WTC11 (cell line): Measurements from ENCODE around the gene PCDH9. TPM values are rescaled to one million over a fixed set of nuclear protein-coding genes. Genes with fewer than 3 reads are reported as not detected.

Experiments
- ATAC-seq: fragments of 200-7000 bp; cut with Tn5 transposase; 2 replicates; pipeline ENCODE4 v1.10.0; 2021; ENCODE audit warnings: mild to moderate bottlenecking, moderate library complexity
- CTCF ChIA-PET: fragments of 300-600 bp; sonication (Branson Sonifier 250); formaldehyde crosslinking; loops from one replicate; lab custom pipeline; 2021; ENCODE audit warnings: antibody characterized with exemption; lab: Charles Lee
- POLR2A ChIA-PET: fragments of 350-600 bp; sonication (Branson Sonifier 250); formaldehyde crosslinking; loops from one replicate; lab custom pipeline; 2021; ENCODE audit warnings: antibody characterized with exemption; lab: Charles Lee
- DNase-seq: peaks from one replicate; pipeline ENCODE4 v3.0.0; 2021; ENCODE audit warnings: low spot score
- H3K27ac Mint-ChIP-seq: 2 replicates; pipeline ENCODE4 v1.8.0; 2021; ENCODE audit warnings: mixed read lengths
- H3K27me3 Mint-ChIP-seq: 2 replicates; pipeline ENCODE4 v1.8.0; 2021; ENCODE audit warnings: low read depth, mild to moderate bottlenecking, moderate library complexity, mixed read lengths
- H3K36me3 Mint-ChIP-seq: 2 replicates; pipeline ENCODE4 v1.8.0; 2021; ENCODE audit warnings: mixed read lengths
- H3K4me1 Mint-ChIP-seq: 2 replicates; pipeline ENCODE4 v1.8.0; 2022; ENCODE audit warnings: mixed read lengths
- H3K4me3 Mint-ChIP-seq: 2 replicates; pipeline ENCODE4 v1.8.0; 2021; ENCODE audit warnings: mild to moderate bottlenecking, moderate library complexity, mixed read lengths
- H3K9me3 Mint-ChIP-seq: 2 replicates; pipeline ENCODE4 v1.8.0; 2021; ENCODE audit warnings: mixed read lengths
- ARID4B ChIP-seq: sonication (generic); formaldehyde crosslinking; IDR thresholded peaks from 2 replicates; pipeline ENCODE4 v1.8.0; 2023; ENCODE audit warnings: missing genetic modification reagents, mild to moderate bottlenecking, borderline replicate concordance
- ATF6 ChIP-seq: sonication (generic); formaldehyde crosslinking; IDR thresholded peaks from 2 replicates; pipeline ENCODE4 v1.8.1; 2023; ENCODE audit warnings: mild to moderate bottlenecking, missing genetic modification reagents
- CBFB ChIP-seq: sonication (generic); formaldehyde crosslinking; IDR thresholded peaks from 2 replicates; pipeline ENCODE4 v1.8.1; 2022; ENCODE audit warnings: mild to moderate bottlenecking, low read depth, missing genetic modification reagents
- CREM ChIP-seq: sonication (generic); formaldehyde crosslinking; IDR thresholded peaks from 2 replicates; pipeline ENCODE4 v1.8.1; 2022; ENCODE audit warnings: mild to moderate bottlenecking, missing genetic modification reagents, moderate library complexity
- ELF4 ChIP-seq: sonication (generic); formaldehyde crosslinking; IDR thresholded peaks from 2 replicates; pipeline ENCODE4 v1.8.1; 2022; ENCODE audit warnings: low read depth, mild to moderate bottlenecking, moderate library complexity, missing genetic modification reagents
- ESRRA ChIP-seq: sonication (generic); formaldehyde crosslinking; IDR thresholded peaks from 2 replicates; pipeline ENCODE4 v1.8.1; 2022; ENCODE audit warnings: mild to moderate bottlenecking, missing genetic modification reagents, borderline replicate concordance
- ETV6 ChIP-seq: sonication (generic); formaldehyde crosslinking; IDR thresholded peaks from 2 replicates; pipeline ENCODE4 v1.8.1; 2022; ENCODE audit warnings: mild to moderate bottlenecking, missing genetic modification reagents
- GTF2I ChIP-seq: fragments of 250-450 bp; sonication (Bioruptor Pico); conservative IDR thresholded peaks from 2 replicates; pipeline ENCODE4 v1.4.0; 2021; ENCODE audit warnings: mild to moderate bottlenecking
- HMGA2 ChIP-seq: fragments of 250-450 bp; sonication (Bioruptor Pico); IDR thresholded peaks from 2 replicates; pipeline ENCODE4 v1.4.0; 2021; ENCODE audit warnings: mild to moderate bottlenecking, moderate library complexity
- MXD4 ChIP-seq: fragments of 250-450 bp; sonication (Bioruptor Pico); IDR thresholded peaks from 2 replicates; pipeline ENCODE4 v1.8.0; 2021; ENCODE audit warnings: mild to moderate bottlenecking, moderate library complexity, borderline replicate concordance
- NFATC4 ChIP-seq: fragments of 250-450 bp; sonication (Bioruptor Pico); IDR thresholded peaks from 2 replicates; pipeline ENCODE4 v1.9.0; 2021; ENCODE audit warnings: mild to moderate bottlenecking
- NFE2L1 ChIP-seq: sonication (generic); formaldehyde crosslinking; IDR thresholded peaks from 2 replicates; pipeline ENCODE4 v1.8.1; 2023; ENCODE audit warnings: missing genetic modification reagents
- NFYB ChIP-seq: sonication (generic); formaldehyde crosslinking; conservative IDR thresholded peaks from 2 replicates; pipeline ENCODE4 v1.8.0; 2022; ENCODE audit warnings: low read depth, missing genetic modification reagents
- NR1H2 ChIP-seq: sonication (generic); formaldehyde crosslinking; IDR thresholded peaks from 2 replicates; pipeline ENCODE4 v1.9.0; 2021; ENCODE audit warnings: mild to moderate bottlenecking, moderate library complexity, missing genetic modification reagents
- SMAD3 ChIP-seq: sonication (generic); formaldehyde crosslinking; IDR thresholded peaks from 2 replicates; pipeline ENCODE4 v1.8.0; 2022; ENCODE audit warnings: missing genetic modification reagents, mild to moderate bottlenecking, borderline replicate concordance
- TCF7 ChIP-seq: sonication (generic); formaldehyde crosslinking; IDR thresholded peaks from 2 replicates; pipeline ENCODE4 v1.8.0; 2022; ENCODE audit warnings: mild to moderate bottlenecking, low read depth, missing genetic modification reagents, moderate library complexity
- TP53 ChIP-seq: sonication (generic); formaldehyde crosslinking; IDR thresholded peaks from 2 replicates; pipeline ENCODE4 v1.8.1; 2023; ENCODE audit warnings: mild to moderate bottlenecking, missing genetic modification reagents
- USF2 ChIP-seq: sonication (generic); formaldehyde crosslinking; IDR thresholded peaks from 2 replicates; pipeline ENCODE4 v1.8.1; 2023; ENCODE audit warnings: mild to moderate bottlenecking, missing genetic modification reagents, moderate library complexity
- ZBTB21 ChIP-seq: sonication (generic); formaldehyde crosslinking; IDR thresholded peaks from 2 replicates; pipeline ENCODE4 v1.8.1; 2023; ENCODE audit warnings: mild to moderate bottlenecking, missing genetic modification reagents, borderline replicate concordance
- ZNF138 ChIP-seq: sonication (generic); formaldehyde crosslinking; conservative IDR thresholded peaks from 2 replicates; pipeline ENCODE4 v1.8.1; 2022; ENCODE audit warnings: mild to moderate bottlenecking, moderate library complexity, missing genetic modification reagents
- ZNF396 ChIP-seq: fragments of 250-450 bp; sonication (Bioruptor Pico); IDR thresholded peaks from 2 replicates; pipeline ENCODE4 v1.8.0; 2021; ENCODE audit warnings: mild to moderate bottlenecking, moderate library complexity, borderline replicate concordance
- total RNA-seq: library from RNA; stranded (reverse); gene quantifications from 3 replicates; pipeline ENCODE4 v1.2.3, GENCODE V29; 2021
- TF ChIP-seq, protein P1 (sequence below): sonication (generic); formaldehyde crosslinking; IDR thresholded peaks from 2 replicates; pipeline ENCODE4 v1.8.0; 2023; ENCODE audit warnings: mild to moderate bottlenecking, missing genetic modification reagents
- TF ChIP-seq, protein P2 (sequence below): sonication (generic); formaldehyde crosslinking; IDR thresholded peaks from 2 replicates; pipeline ENCODE4 v1.8.1; 2023; ENCODE audit warnings: mild to moderate bottlenecking, missing genetic modification reagents, borderline replicate concordance
- TF ChIP-seq, protein P3 (sequence below): fragments of 250-450 bp; sonication (Bioruptor Pico); IDR thresholded peaks from 2 replicates; pipeline ENCODE4 v1.9.0; 2021; ENCODE audit warnings: mild to moderate bottlenecking

Gene PCDH9
- total RNA-seq, 1 experiment from 2014 or later: 0.48 TPM

DNA sequence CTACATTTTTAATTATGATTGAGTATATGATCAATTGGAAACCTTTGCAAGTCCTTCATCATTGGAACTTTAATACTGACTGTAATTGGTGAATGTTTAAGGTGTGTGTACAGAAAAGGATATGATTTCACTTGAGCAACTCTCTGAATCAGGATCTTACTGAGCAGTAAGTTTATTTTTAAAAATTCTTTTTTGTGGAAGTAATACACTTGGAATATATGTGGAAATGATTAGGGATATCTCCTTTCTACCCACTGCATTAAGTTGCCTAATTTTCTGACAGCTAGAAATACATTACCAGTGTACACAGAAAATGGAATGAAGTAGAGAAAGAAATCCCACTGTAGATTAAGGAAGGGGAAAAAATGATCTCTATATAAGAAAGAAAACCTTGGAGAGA lies 865.8 kb downstream of the PCDH9 start (continued):
- no peak for TF ChIP-seq ZNF138 (CRISPR knock-in tag)
- TF ChIP-seq, protein P1, sequence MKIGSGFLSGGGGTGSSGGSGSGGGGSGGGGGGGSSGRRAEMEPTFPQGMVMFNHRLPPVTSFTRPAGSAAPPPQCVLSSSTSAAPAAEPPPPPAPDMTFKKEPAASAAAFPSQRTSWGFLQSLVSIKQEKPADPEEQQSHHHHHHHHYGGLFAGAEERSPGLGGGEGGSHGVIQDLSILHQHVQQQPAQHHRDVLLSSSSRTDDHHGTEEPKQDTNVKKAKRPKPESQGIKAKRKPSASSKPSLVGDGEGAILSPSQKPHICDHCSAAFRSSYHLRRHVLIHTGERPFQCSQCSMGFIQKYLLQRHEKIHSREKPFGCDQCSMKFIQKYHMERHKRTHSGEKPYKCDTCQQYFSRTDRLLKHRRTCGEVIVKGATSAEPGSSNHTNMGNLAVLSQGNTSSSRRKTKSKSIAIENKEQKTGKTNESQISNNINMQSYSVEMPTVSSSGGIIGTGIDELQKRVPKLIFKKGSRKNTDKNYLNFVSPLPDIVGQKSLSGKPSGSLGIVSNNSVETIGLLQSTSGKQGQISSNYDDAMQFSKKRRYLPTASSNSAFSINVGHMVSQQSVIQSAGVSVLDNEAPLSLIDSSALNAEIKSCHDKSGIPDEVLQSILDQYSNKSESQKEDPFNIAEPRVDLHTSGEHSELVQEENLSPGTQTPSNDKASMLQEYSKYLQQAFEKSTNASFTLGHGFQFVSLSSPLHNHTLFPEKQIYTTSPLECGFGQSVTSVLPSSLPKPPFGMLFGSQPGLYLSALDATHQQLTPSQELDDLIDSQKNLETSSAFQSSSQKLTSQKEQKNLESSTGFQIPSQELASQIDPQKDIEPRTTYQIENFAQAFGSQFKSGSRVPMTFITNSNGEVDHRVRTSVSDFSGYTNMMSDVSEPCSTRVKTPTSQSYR: no peak
- no peak for TF ChIP-seq USF2
- TF ChIP-seq CBFB (CRISPR knock-in tag): no peak
- no peak for TF ChIP-seq NFYB (CRISPR knock-in tag)
- no peak for TF ChIP-seq NR1H2 (CRISPR knock-in tag)
- TF ChIP-seq ESRRA (CRISPR knock-in tag): no peak
- no peak for TF ChIP-seq MXD4 (CRISPR knock-in tag)
- TF ChIP-seq ARID4B: no peak
- no peak for TF ChIP-seq NFATC4 (CRISPR knock-in tag)
- TF ChIP-seq, all 79 proteins: peak for 0

DNA sequence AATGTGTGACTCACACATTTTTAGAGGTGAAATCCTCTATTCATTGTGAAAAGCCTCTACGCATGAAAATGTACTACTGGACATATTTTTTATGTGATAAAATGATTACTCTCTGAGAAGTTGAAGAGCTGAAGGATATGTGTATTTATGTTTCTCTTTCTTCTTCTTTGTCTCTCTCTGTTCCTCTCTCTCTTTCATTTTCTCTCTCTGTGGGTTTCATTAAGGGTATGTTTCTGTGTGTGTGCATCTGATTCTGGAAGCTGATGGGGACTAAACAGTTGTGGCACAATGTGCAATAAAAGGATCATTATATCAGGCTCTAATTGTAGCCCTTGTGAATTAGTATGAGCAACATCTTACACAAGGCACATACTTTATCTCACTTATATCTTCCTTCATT lies 867.7 kb downstream of the PCDH9 start:
- Mint-ChIP-seq H3K4me1 (no peaks in the 10 kb centered on the region), H3K27me3 (no peaks in the 10 kb centered on the region), H3K27ac (no peak overlapping the region), H3K36me3 (peaks cover 3% of the 10 kb centered on the region), H3K4me3 (no peak overlapping the region), H3K9me3 (peaks cover 5% of the 10 kb centered on the region; the same call in 1 of the 2 replicates)
- TF ChIP-seq TP53 (CRISPR knock-in tag) (no peak), NFE2L1 (CRISPR knock-in tag) (no peak), ETV6 (no peak), ZNF138 (CRISPR knock-in tag) (no peak), ZBTB21 (CRISPR knock-in tag) (no peak), TCF7 (CRISPR knock-in tag) (no peak), ZNF396 (CRISPR knock-in tag) (no peak), CBFB (CRISPR knock-in tag) (no peak), CREM (CRISPR knock-in tag) (no peak), ELF4 (CRISPR knock-in tag) (no peak), HMGA2 (CRISPR knock-in tag) (no peak), ATF6 (CRISPR knock-in tag) (no peak), SMAD3 (CRISPR knock-in tag) (no peak), GTF2I (CRISPR knock-in tag) (no peak)
- TF ChIP-seq, protein P2, sequence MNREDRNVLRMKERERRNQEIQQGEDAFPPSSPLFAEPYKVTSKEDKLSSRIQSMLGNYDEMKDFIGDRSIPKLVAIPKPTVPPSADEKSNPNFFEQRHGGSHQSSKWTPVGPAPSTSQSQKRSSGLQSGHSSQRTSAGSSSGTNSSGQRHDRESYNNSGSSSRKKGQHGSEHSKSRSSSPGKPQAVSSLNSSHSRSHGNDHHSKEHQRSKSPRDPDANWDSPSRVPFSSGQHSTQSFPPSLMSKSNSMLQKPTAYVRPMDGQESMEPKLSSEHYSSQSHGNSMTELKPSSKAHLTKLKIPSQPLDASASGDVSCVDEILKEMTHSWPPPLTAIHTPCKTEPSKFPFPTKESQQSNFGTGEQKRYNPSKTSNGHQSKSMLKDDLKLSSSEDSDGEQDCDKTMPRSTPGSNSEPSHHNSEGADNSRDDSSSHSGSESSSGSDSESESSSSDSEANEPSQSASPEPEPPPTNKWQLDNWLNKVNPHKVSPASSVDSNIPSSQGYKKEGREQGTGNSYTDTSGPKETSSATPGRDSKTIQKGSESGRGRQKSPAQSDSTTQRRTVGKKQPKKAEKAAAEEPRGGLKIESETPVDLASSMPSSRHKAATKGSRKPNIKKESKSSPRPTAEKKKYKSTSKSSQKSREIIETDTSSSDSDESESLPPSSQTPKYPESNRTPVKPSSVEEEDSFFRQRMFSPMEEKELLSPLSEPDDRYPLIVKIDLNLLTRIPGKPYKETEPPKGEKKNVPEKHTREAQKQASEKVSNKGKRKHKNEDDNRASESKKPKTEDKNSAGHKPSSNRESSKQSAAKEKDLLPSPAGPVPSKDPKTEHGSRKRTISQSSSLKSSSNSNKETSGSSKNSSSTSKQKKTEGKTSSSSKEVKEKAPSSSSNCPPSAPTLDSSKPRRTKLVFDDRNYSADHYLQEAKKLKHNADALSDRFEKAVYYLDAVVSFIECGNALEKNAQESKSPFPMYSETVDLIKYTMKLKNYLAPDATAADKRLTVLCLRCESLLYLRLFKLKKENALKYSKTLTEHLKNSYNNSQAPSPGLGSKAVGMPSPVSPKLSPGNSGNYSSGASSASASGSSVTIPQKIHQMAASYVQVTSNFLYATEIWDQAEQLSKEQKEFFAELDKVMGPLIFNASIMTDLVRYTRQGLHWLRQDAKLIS (CRISPR knock-in tag): no peak
- TF ChIP-seq, protein P3, sequence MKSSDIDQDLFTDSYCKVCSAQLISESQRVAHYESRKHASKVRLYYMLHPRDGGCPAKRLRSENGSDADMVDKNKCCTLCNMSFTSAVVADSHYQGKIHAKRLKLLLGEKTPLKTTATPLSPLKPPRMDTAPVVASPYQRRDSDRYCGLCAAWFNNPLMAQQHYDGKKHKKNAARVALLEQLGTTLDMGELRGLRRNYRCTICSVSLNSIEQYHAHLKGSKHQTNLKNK (CRISPR knock-in tag): no peak
- ChIA-PET POLR2A (no interaction called here), CTCF (no interaction called here)
- ATAC-seq: no peak
- DNase-seq: no peak
